H1 (cell line): ENCODE results near the gene GRID1. TPM values are rescaled to one million over a fixed set of nuclear protein-coding genes. Genes with fewer than 3 reads are reported as not detected.

ENCODE experiments used
- CTCF ChIA-PET: fragments of 300-600 bp; sonication (Branson Sonifier 250); formaldehyde crosslinking; loops from one replicate; lab custom pipeline; 2021; ENCODE audit not compliant: partially characterized antibody; lab: Charles Lee
- POLR2A ChIA-PET: fragments of 300-600 bp; sonication (Branson Sonifier 250); formaldehyde crosslinking; loops from one replicate; lab custom pipeline; 2021; ENCODE audit warnings: inconsistent platforms; ENCODE audit not compliant: partially characterized antibody; lab: Charles Lee
- DNase-seq, 2 experiments: peaks; one replicate each; pipeline versions ENCODE4 v3.0.0 to v3.0.0-alpha.2; 2010 to 2022; ENCODE audit warnings: low spot score in 2 of 2, low read depth in 1 of 2, mixed read lengths in 1 of 2
- FAIRE-seq: peaks from 2 replicates; lab custom pipeline; 2011; peaks lifted over from hg19 to GRCh38; lab: Jason Lieb, UNC
- H2AFZ ChIP-seq: 2 replicates; pipeline ENCODE4 v1.8.1; 2012; ENCODE audit warnings: low read length, inconsistent platforms
- H2AK5ac ChIP-seq: 2 replicates; pipeline ENCODE4 v1.6.1; 2013; ENCODE audit warnings: low read depth, low read length
- H2BK120ac ChIP-seq: replicated peaks from 2 replicates; pipeline ENCODE3; 2013; ENCODE audit warnings: low read depth, low read length, inconsistent platforms
- H2BK12ac ChIP-seq: 2 replicates; pipeline ENCODE4 v1.6.1; 2013; ENCODE audit warnings: low read depth, low read length
- H2BK15ac ChIP-seq: 2 replicates; pipeline ENCODE4 v1.6.1; 2013; ENCODE audit warnings: low read length
- H2BK20ac ChIP-seq: 2 replicates; pipeline ENCODE4 v1.6.1; 2013; ENCODE audit warnings: low read length
- H2BK5ac ChIP-seq: 2 replicates; pipeline ENCODE4 v1.6.1; 2013; ENCODE audit warnings: low read depth, low read length
- H3K14ac ChIP-seq: 2 replicates; pipeline ENCODE4 v1.6.1; 2013; ENCODE audit warnings: inconsistent platforms; ENCODE audit not compliant: insufficient read length
- H3K18ac ChIP-seq: 2 replicates; pipeline ENCODE4 v1.6.1; 2013; ENCODE audit warnings: low read length; ENCODE audit errors: extremely low read depth
- H3K23ac ChIP-seq: 2 replicates; pipeline ENCODE4 v1.6.1; 2013; ENCODE audit warnings: inconsistent platforms; ENCODE audit not compliant: insufficient read length
- H3K23me2 ChIP-seq: 2 replicates; pipeline ENCODE4 v1.6.1; 2013; ENCODE audit warnings: low read depth, low read length
- H3K27ac ChIP-seq: 2 replicates; pipeline ENCODE4 v1.6.1; 2011; ENCODE audit warnings: low read depth, low read length, inconsistent platforms
- H3K27me3 ChIP-seq, 4 experiments: replicated peaks in 1 of 4; 1 replicate in 1 of 4; 2 replicates in 3 of 4; pipeline versions ENCODE4 v1.6.1 to v1.8.1; 2011 to 2013; ENCODE audit warnings: low read length in 3 of 4, mild to moderate bottlenecking in 3 of 4, inconsistent platforms in 2 of 4, mixed read lengths in 2 of 4, moderate library complexity in 1 of 4; ENCODE audit not compliant: control insufficient read depth in 3 of 4, insufficient read depth in 3 of 4; ENCODE audit errors: extremely low read depth in 1 of 4
- H3K36me3 ChIP-seq, 4 experiments: 2 replicates each; pipeline versions ENCODE4 v1.6.1 to v1.8.1; 2011 to 2013; ENCODE audit warnings: mild to moderate bottlenecking in 4 of 4, low read length in 3 of 4, moderate library complexity in 2 of 4, control low read depth in 1 of 4, inconsistent platforms in 1 of 4; ENCODE audit not compliant: insufficient read depth in 4 of 4, control insufficient read depth in 2 of 4
- H3K4ac ChIP-seq: replicated peaks from 2 replicates; pipeline ENCODE3; 2013; ENCODE audit warnings: low read length, low read depth, mixed read lengths, inconsistent platforms; ENCODE audit not compliant: insufficient read length
- H3K4me1 ChIP-seq, 4 experiments: replicated peaks in 1 of 4; 1 replicate in 1 of 4; 2 replicates in 3 of 4; pipeline versions ENCODE4 v1.6.1 to v1.8.1; 2011 to 2013; ENCODE audit warnings: low read length in 3 of 4, inconsistent platforms in 2 of 4, mixed read lengths in 1 of 4; ENCODE audit not compliant: insufficient read depth in 4 of 4, control insufficient read depth in 3 of 4
- H3K4me2 ChIP-seq, 2 experiments: 2 replicates each; pipeline versions ENCODE4 v1.6.1 to v1.8.1; 2011 to 2013; ENCODE audit warnings: low read depth in 2 of 2, low read length in 2 of 2, control low read depth in 1 of 2, inconsistent platforms in 1 of 2, mild to moderate bottlenecking in 1 of 2; ENCODE audit not compliant: insufficient read depth in 1 of 2
- H3K4me3 ChIP-seq, 4 experiments: fragments of 200-600, 300-600 bp in 1 of 4; sonication (generic), shearing (Covaris generic), sonication (Bioruptor Twin) in 1 of 4; 2 replicates each; pipeline versions ENCODE4 v1.5.1 to v1.8.1; 2011 to 2016; ENCODE audit warnings: low read length in 4 of 4, low read depth in 3 of 4, control low read depth in 2 of 4, inconsistent platforms in 2 of 4, mild to moderate bottlenecking in 2 of 4, mixed read lengths in 1 of 4, moderate library complexity in 1 of 4; ENCODE audit not compliant: insufficient read depth in 2 of 4; ENCODE audit errors: extremely low read depth in 1 of 4
- H3K56ac ChIP-seq: replicated peaks from 2 replicates; pipeline ENCODE3; 2013; ENCODE audit warnings: low read depth, mild to moderate bottlenecking, mixed read lengths, low read length, inconsistent platforms; ENCODE audit not compliant: insufficient read length
- H3K79me1 ChIP-seq: 2 replicates; pipeline ENCODE4 v1.6.1; 2013; ENCODE audit warnings: low read depth, low read length, control low read depth
- H3K79me2 ChIP-seq, 2 experiments: 2 replicates each; pipeline versions ENCODE4 v1.6.1 to v1.8.1; 2012 to 2013; ENCODE audit warnings: low read length in 2 of 2, mild to moderate bottlenecking in 2 of 2, inconsistent platforms in 1 of 2; ENCODE audit not compliant: insufficient read depth in 2 of 2, control insufficient read depth in 1 of 2
- H3K9ac ChIP-seq, 4 experiments: replicated peaks in 1 of 4; 1 replicate in 1 of 4; 2 replicates in 3 of 4; pipeline versions ENCODE4 v1.6.1 to v1.8.1; 2011 to 2013; ENCODE audit warnings: low read depth in 3 of 4, low read length in 3 of 4, control low read depth in 2 of 4, mild to moderate bottlenecking in 2 of 4, moderate library complexity in 2 of 4, inconsistent platforms in 1 of 4; ENCODE audit errors: extremely low read depth in 1 of 4
- H3K9me3 ChIP-seq, 2 experiments: 2 replicates each; pipeline versions ENCODE4 v1.6.1 to v1.8.1; 2012 to 2013; ENCODE audit warnings: mild to moderate bottlenecking in 2 of 2, moderate library complexity in 2 of 2, control low read depth in 1 of 2, inconsistent platforms in 1 of 2, low read depth in 1 of 2, low read length in 1 of 2, mixed read lengths in 1 of 2; ENCODE audit not compliant: insufficient read depth in 2 of 2
- H4K20me1 ChIP-seq, 2 experiments: replicated peaks in 1 of 2; 2 replicates each; pipeline versions ENCODE3 to v1.8.1; 2011 to 2013; ENCODE audit warnings: inconsistent platforms in 2 of 2, low read length in 2 of 2, mild to moderate bottlenecking in 1 of 2; ENCODE audit not compliant: insufficient read depth in 2 of 2, control insufficient read depth in 1 of 2
- H4K5ac ChIP-seq: 2 replicates; pipeline ENCODE4 v1.6.1; 2013; ENCODE audit warnings: low read length, low read depth, mixed read lengths, inconsistent platforms; ENCODE audit not compliant: insufficient read length
- H4K8ac ChIP-seq: 2 replicates; pipeline ENCODE4 v1.8.0; 2013; ENCODE audit warnings: mild to moderate bottlenecking, moderate library complexity, low read length, inconsistent platforms; ENCODE audit not compliant: insufficient read depth; ENCODE audit errors: extremely low read depth
- H4K91ac ChIP-seq: replicated peaks from 2 replicates; pipeline ENCODE3; 2013; ENCODE audit warnings: low read length, mixed read lengths, inconsistent platforms; ENCODE audit not compliant: insufficient read length
- CREB1 ChIP-seq: IDR thresholded peaks from 2 replicates; pipeline ENCODE4 v1.6.1; 2012; ENCODE audit warnings: inconsistent platforms
- EP300 ChIP-seq, 2 experiments: IDR thresholded peaks; 1 replicate in 1 of 2; 2 replicates in 1 of 2; pipeline ENCODE4 v1.6.1; 2011 to 2012; ENCODE audit warnings: low read depth in 2 of 2, low read length in 2 of 2, mild to moderate bottlenecking in 2 of 2, borderline replicate concordance in 1 of 2, inconsistent platforms in 1 of 2, moderate library complexity in 1 of 2
- FOSL1 ChIP-seq: IDR thresholded peaks from 2 replicates; pipeline ENCODE4 v1.6.1; 2011; ENCODE audit warnings: mild to moderate bottlenecking, low read depth, low read length, moderate library complexity; ENCODE audit not compliant: insufficient read depth
- GABPA ChIP-seq: IDR thresholded peaks from 2 replicates; pipeline ENCODE4 v1.6.1; 2011; ENCODE audit warnings: mild to moderate bottlenecking, low read length, moderate library complexity, borderline replicate concordance; ENCODE audit not compliant: insufficient read depth
- GTF2F1 ChIP-seq: IDR thresholded peaks from 2 replicates; pipeline ENCODE4 v1.6.1; 2012; ENCODE audit warnings: low read depth, low read length, improper control_type of control experiment, borderline replicate concordance
- MAFK ChIP-seq: IDR thresholded peaks from 2 replicates; pipeline ENCODE4 v1.6.1; 2012; ENCODE audit warnings: low read depth, mild to moderate bottlenecking, improper control_type of control experiment, low read length
- NRF1 ChIP-seq: IDR thresholded peaks from 2 replicates; pipeline ENCODE4 v1.6.1; 2011; ENCODE audit warnings: mild to moderate bottlenecking, low read depth, low read length, improper control_type of control experiment
- RFX5 ChIP-seq: IDR thresholded peaks from 2 replicates; pipeline ENCODE4 v1.6.1; 2011; ENCODE audit warnings: low read depth, low read length, improper control_type of control experiment, borderline replicate concordance
- RNF2 ChIP-seq: fragments of 200-900, 300-1000 bp; sonication (generic); IDR thresholded peaks from 2 replicates; pipeline ENCODE4 v1.7.1; 2016; ENCODE audit warnings: borderline replicate concordance, low read depth, mild to moderate bottlenecking, antibody characterized with exemption, low read length; ENCODE audit not compliant: poor library complexity, severe bottlenecking; ENCODE audit errors: missing control alignments
- SIRT6 ChIP-seq: IDR thresholded peaks from one replicate; pipeline ENCODE4 v1.7.1; 2012; ENCODE audit warnings: low read length, inconsistent platforms
- SP4 ChIP-seq: IDR thresholded peaks from 2 replicates; pipeline ENCODE4 v1.6.1; 2012; ENCODE audit warnings: low read length, inconsistent platforms
- TAF1 ChIP-seq: IDR thresholded peaks from 2 replicates; pipeline ENCODE4 v1.6.1; 2011; ENCODE audit warnings: mild to moderate bottlenecking, low read depth, low read length
- TEAD4 ChIP-seq: IDR thresholded peaks from 2 replicates; pipeline ENCODE4 v1.6.1; 2012; ENCODE audit warnings: low read depth, low read length, inconsistent platforms, mixed read lengths
- WGBS, 2 experiments: shearing (Covaris generic) in 1 of 2; methylation state at CpG; one replicate each; pipeline versions ENCODE4 v1.1.6 to v1.1.7; 2013 to 2015; ENCODE audit warnings: low lambda C conversion rate in 2 of 2, mixed read lengths in 2 of 2, inconsistent platforms in 1 of 2, low coverage in 1 of 2, missing lambda C conversion rate in 1 of 2; ENCODE audit not compliant: insufficient replicate concordance in 2 of 2, insufficient coverage in 1 of 2, insufficient read length in 1 of 2; ENCODE audit errors: extremely low coverage in 1 of 2, missing lambda C conversion rate in 1 of 2; 5-methylcytosine and 5-hydroxymethylcytosine counted together
- polyA plus RNA-seq, 7 experiments: library from polyadenylated mRNA; depleted of rRNA in 3 of 7; stranded (reverse) in 5 of 7; unstranded in 2 of 7; fragments of >200 nt in 5 of 7; fragments of 200-250 nt in 2 of 7; gene quantifications; 1 replicate in 5 of 7; 2 replicates in 1 of 7; 4 replicates in 1 of 7; pipeline versions ENCODE4 v1.2.1 to v1.2.3, GENCODE V29; 2011 to 2013; ENCODE audit warnings: missing spikeins in 2 of 7, mixed read lengths in 2 of 7
- total RNA-seq: library from RNA; stranded (reverse); fragmentation: NEBNext Ultra II Directional; extraction: Animal tissue kit (Norgen Biotek cat#: 25700); gene quantifications from 2 replicates; pipeline ENCODE4 v1.2.1, GENCODE V29; 2021

Gene GRID1
- total and polyA plus RNA-seq, 2 of the 8 experiments (the other 6 are each of a cell fraction or from before 2014, with no cell fraction given) = 0.22 to 0.30 TPM

- H4K5ac ChIP-seq = no peak overlapping the region
- no peaks in the 10 kb centered on the region for H3K27me3 ChIP-seq
- no peaks in the 10 kb centered on the region for H3K4me1 ChIP-seq
- H2BK12ac ChIP-seq = no peak overlapping the region
- POLR2A ChIA-PET = no interaction called here
- no peaks in the 10 kb centered on the region for H3K79me1 ChIP-seq
- no peak overlapping the region for H2BK20ac ChIP-seq
- no peaks in the 10 kb centered on the region for H3K9me3 ChIP-seq
- H3K79me2 ChIP-seq = no peaks in the 10 kb centered on the region
- no peak overlapping the region for H2BK120ac ChIP-seq
- H3K4ac ChIP-seq = no peak overlapping the region
- no peak for TF ChIP-seq CREB1
- no peak for TF ChIP-seq EP300 (IDR thresholded peaks at IDR 0.05; ENCODE audit: borderline replicate concordance in 1 of 2, low read depth in 2 of 2, low read length in 2 of 2)
- no peak for TF ChIP-seq RNF2
- no peak for TF ChIP-seq MAFK
- TF ChIP-seq TAF1 = no peak
- TF ChIP-seq GABPA = no peak
- TF ChIP-seq TEAD4 = no peak
- TF ChIP-seq FOSL1 = no peak
- no peak for TF ChIP-seq SP4
- TF ChIP-seq RFX5 = no peak
- no peak for TF ChIP-seq GTF2F1
- TF ChIP-seq SIRT6 = no peak
- no peak for TF ChIP-seq NRF1
- H3K56ac ChIP-seq = no peak overlapping the region
- H4K8ac ChIP-seq = no peak overlapping the region; the same call in 1 of the 2 replicates
- no peak overlapping the region for H3K23ac ChIP-seq
- no peak overlapping the region for H3K14ac ChIP-seq
- H3K4me3 ChIP-seq = no peak overlapping the region
- no peaks in the 10 kb centered on the region for H3K36me3 ChIP-seq
- no peaks in the 10 kb centered on the region for H3K23me2 ChIP-seq
- no peak overlapping the region for H3K18ac ChIP-seq
- no peaks in the 10 kb centered on the region for H4K20me1 ChIP-seq
- 92% methylated on average over 2 of the region's 3 CpGs; no CpG with 5 or more reads in 1 of the 2 experiments for WGBS, 2 experiments
- no peak overlapping the region for H2AFZ ChIP-seq
- no peak overlapping the region for H2BK5ac ChIP-seq
- no peak for DNase-seq
- no peak overlapping the region for H2BK15ac ChIP-seq
- CTCF ChIA-PET = no interaction called here
- H2AK5ac ChIP-seq = no peak overlapping the region
- FAIRE-seq = no peak
- H3K9ac ChIP-seq = no peak overlapping the region
- no peak overlapping the region for H3K4me2 ChIP-seq
- H4K91ac ChIP-seq = no peak overlapping the region
- no peak overlapping the region for H3K27ac ChIP-seq
Observed at GRCh38 chr10:85959239-85959638, 407.4 kb downstream of the GRID1 start.
